Upper lobe of left lung (tissue), 6 donors: Measurements from ENCODE around the gene PRCD. TPM values are rescaled to one million over a fixed set of nuclear protein-coding genes. Genes with fewer than 3 reads are reported as not detected.

Experiments
- ATAC-seq, 2 donors: fragments of 200-7000 bp; cut with Tn5 transposase; one replicate each; pipeline ENCODE4 v1.9.1; 2022; ENCODE audit warnings: mild to moderate bottlenecking in 2 of 2, moderate library complexity in 2 of 2; ENCODE audit not compliant: low FRiP score in 2 of 2
- DNase-seq, 2 donors: peaks; one replicate each; pipeline ENCODE4 v3.0.0-alpha.2; 2019 to 2020
- H3K27ac ChIP-seq, 4 donors: fragments of 200-600 bp; sonication (generic); one replicate each; pipeline ENCODE4 v1.5.1; 2016 to 2019
- H3K27me3 ChIP-seq, 4 donors: fragments of 200-600 bp; sonication (generic); one replicate each; pipeline ENCODE4 v1.5.1; 2017 to 2019
- H3K36me3 ChIP-seq, 4 donors: fragments of 200-600 bp; sonication (generic); one replicate each; pipeline ENCODE4 v1.5.1; 2016 to 2019
- H3K4me1 ChIP-seq, 4 donors: fragments of 200-600 bp; sonication (generic); one replicate each; pipeline ENCODE4 v1.5.1; 2018 to 2019
- H3K4me3 ChIP-seq, 4 donors: fragments of 200-600 bp; sonication (generic); one replicate each; pipeline ENCODE4 v1.5.1; 2017 to 2019; ENCODE audit warnings: mild to moderate bottlenecking in 2 of 4, moderate library complexity in 1 of 4
- H3K9me3 ChIP-seq, 4 donors: fragments of 200-600 bp; sonication (generic); one replicate each; pipeline ENCODE4 v1.5.1; 2018 to 2019
- EP300 ChIP-seq, 4 donors: sonication (generic); formaldehyde crosslinking; IDR thresholded peaks; one replicate each; pipeline ENCODE4 v1.5.1; 2017; ENCODE audit warnings: antibody characterized with exemption in 4 of 4, control low read depth in 2 of 4
- POLR2A ChIP-seq, 4 donors: fragments of 450-650 bp; IDR thresholded peaks; one replicate each; pipeline ENCODE4 v1.5.1; 2016 to 2017; ENCODE audit warnings: antibody characterized with exemption in 4 of 4, mild to moderate bottlenecking in 2 of 4
- POLR2AphosphoS5 ChIP-seq, 2 donors: sonication (generic); formaldehyde crosslinking; IDR thresholded peaks; one replicate each; pipeline ENCODE4 v1.5.1; 2017; ENCODE audit warnings: antibody characterized with exemption in 2 of 2
- WGBS, 2 donors: methylation state at CpG; one replicate each; pipeline ENCODE4 v1.1.5; 2017 to 2018; 5-methylcytosine and 5-hydroxymethylcytosine counted together
- total RNA-seq, 6 donors: library from RNA; depleted of rRNA in 4 of 6; stranded (reverse); fragments of >200 nt in 4 of 6; gene quantifications; one replicate each; pipeline versions ENCODE4 v1.1.0 to v1.2.1, GENCODE V29; 2016 to 2021
- TF ChIP-seq, protein P1 (sequence below), 6 experiments: fragments of 450-650 bp in 4 of 6; fragments of 200-600 bp in 2 of 6; sonication (generic) in 2 of 6; IDR thresholded peaks; one replicate each; pipeline ENCODE4 v1.5.1; 2016 to 2019; ENCODE audit warnings: antibody characterized with exemption in 6 of 6
- donor health status: DM: no; HTN: no; CAD: no; lungs with moderate emphysema.
- donor health status: DM: no; HTN: yes; CAD: no; lungs with severe emphysema.

PRCD gene
- total RNA-seq, 6 donors from 2014 or later: 3.0 to 13.9 (median 7.2) TPM; not detected in 1

DNA sequence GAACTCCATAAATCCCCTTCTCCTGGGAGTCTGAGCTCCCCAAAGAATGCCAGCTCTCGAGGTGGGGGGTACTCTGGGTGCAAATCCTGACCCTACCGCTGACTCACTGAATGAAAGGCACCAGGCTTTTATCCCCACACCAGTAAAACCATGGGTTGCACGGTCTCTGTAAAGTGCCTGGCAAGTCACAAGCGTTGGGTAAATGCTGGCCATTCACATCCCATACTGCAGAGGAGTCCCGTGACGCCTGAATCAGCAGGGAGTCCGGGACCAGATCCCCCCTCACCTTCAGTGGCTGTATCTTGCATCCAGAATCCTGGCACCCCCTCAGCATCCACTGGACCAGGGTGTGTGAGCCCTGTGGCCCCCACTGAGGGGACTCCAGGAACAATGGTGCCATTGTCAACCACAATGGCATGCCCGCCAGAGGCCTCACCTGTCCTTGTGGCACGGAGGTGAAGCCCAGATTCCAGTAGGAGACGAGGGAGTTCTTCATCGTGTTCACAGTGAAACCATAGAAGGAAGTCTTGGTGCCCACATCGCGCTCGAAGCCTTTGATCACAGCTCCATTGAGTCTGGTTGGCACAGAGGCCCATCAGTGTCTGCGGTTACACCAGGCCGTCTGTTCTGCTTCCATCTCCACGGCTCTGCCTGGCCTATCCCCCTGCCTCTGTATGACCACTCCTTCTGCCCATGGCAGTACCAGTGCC, 32.5 kb downstream of the PRCD start:
- ATAC-seq (no peak), DNase-seq (no peak)
- peaks cover 6 to 10% (median 8%) of the 10 kb centered on the region in 4 donors for H3K4me1 ChIP-seq
- H3K27me3 ChIP-seq: no peaks in the 10 kb centered on the region
- H3K4me3 ChIP-seq: no peak overlapping the region
- no peaks in the 10 kb centered on the region for H3K9me3 ChIP-seq
- no peak overlapping the region for H3K27ac ChIP-seq
- H3K36me3 ChIP-seq: peaks cover 0 to 1% (median 0%) of the 10 kb centered on the region in 4 donors
- TF ChIP-seq, protein P1, sequence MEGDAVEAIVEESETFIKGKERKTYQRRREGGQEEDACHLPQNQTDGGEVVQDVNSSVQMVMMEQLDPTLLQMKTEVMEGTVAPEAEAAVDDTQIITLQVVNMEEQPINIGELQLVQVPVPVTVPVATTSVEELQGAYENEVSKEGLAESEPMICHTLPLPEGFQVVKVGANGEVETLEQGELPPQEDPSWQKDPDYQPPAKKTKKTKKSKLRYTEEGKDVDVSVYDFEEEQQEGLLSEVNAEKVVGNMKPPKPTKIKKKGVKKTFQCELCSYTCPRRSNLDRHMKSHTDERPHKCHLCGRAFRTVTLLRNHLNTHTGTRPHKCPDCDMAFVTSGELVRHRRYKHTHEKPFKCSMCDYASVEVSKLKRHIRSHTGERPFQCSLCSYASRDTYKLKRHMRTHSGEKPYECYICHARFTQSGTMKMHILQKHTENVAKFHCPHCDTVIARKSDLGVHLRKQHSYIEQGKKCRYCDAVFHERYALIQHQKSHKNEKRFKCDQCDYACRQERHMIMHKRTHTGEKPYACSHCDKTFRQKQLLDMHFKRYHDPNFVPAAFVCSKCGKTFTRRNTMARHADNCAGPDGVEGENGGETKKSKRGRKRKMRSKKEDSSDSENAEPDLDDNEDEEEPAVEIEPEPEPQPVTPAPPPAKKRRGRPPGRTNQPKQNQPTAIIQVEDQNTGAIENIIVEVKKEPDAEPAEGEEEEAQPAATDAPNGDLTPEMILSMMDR (IDR thresholded peaks at IDR 0.05): no peak
- TF ChIP-seq POLR2AphosphoS5 (IDR thresholded peaks at IDR 0.05): no peak
- no peak for TF ChIP-seq EP300 (IDR thresholded peaks at IDR 0.05)
- TF ChIP-seq POLR2A (IDR thresholded peaks at IDR 0.05): no peak
- WGBS, 2 donors: 91 to 94% methylated on average over 10 to 16 of the region's 17 CpGs

DNA sequence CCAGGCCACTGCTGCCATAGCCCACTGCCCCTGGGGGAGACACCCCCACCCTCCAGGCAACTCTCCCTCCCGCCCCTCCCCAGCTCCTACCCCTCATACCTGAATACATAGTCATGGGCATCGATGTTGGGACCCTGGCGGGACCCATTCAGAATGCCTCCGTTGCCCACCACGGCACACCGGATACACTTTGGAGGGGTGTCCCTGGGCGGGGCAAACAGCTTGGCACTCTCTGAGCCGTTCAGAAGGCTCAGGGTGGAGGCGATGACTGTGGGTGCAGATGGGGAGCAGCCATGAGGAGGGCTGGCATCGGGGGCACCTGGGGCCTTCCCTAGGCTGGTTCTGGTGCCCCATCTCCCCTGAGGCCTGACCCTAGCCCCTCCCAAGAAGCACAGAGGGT, 33.3 kb downstream of the PRCD start:
- H3K4me3 ChIP-seq: no peak overlapping the region
- H3K9me3 ChIP-seq: no peaks in the 10 kb centered on the region
- H3K4me1 ChIP-seq: peaks cover 0 to 3% (median 2%) of the 10 kb centered on the region in 4 donors
- TF ChIP-seq, protein P1 (IDR thresholded peaks at IDR 0.05): no peak
- no peak for TF ChIP-seq EP300 (IDR thresholded peaks at IDR 0.05)
- no peak for TF ChIP-seq POLR2AphosphoS5 (IDR thresholded peaks at IDR 0.05)
- TF ChIP-seq POLR2A (IDR thresholded peaks at IDR 0.05): no peak
- no peak for DNase-seq
- ATAC-seq: no peak
- no peaks in the 10 kb centered on the region for H3K36me3 ChIP-seq
- no peaks in the 10 kb centered on the region for H3K27me3 ChIP-seq
- 93 to 97% methylated on average over 8 to 10 of the region's 10 CpGs for WGBS, 2 donors
- H3K27ac ChIP-seq: no peak overlapping the region

DNA sequence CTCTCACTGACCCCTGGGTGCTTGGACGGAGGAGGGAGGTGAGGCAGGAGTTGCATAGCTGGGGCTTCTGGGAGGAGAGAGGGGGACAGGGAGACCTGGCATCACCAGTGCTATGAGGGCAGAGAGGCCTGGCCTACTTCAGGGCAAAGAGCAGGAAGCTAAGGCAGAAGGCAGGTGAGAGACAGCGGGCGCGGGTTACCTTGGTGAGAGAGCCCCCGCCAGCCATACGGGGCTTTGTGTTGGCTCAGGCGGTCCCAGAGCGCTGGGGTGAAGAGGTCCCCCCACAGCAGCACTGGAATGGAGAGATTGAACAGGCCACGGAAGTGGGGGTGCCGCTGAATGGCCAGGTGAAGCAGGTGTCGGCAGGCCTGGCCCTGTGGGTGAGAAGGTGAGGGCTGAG, 34.3 kb downstream of the PRCD start:
- Histone ChIP-seq H3K36me3 (no peaks in the 10 kb centered on the region), H3K4me1 (no peaks in the 10 kb centered on the region), H3K27me3 (no peaks in the 10 kb centered on the region), H3K9me3 (no peaks in the 10 kb centered on the region), H3K4me3 (no peak overlapping the region), H3K27ac (no peak overlapping the region)
- ATAC-seq: peak in 1 of 2 donors; percentile 6
- TF ChIP-seq, protein P1 (IDR thresholded peaks at IDR 0.05): no peak
- TF ChIP-seq POLR2A (IDR thresholded peaks at IDR 0.05) (no peak), POLR2AphosphoS5 (IDR thresholded peaks at IDR 0.05) (no peak), EP300 (IDR thresholded peaks at IDR 0.05) (no peak)
- WGBS, 2 donors: 92 to 97% methylated on average over 9 to 11 of the region's 11 CpGs
- DNase-seq: no peak

DNA sequence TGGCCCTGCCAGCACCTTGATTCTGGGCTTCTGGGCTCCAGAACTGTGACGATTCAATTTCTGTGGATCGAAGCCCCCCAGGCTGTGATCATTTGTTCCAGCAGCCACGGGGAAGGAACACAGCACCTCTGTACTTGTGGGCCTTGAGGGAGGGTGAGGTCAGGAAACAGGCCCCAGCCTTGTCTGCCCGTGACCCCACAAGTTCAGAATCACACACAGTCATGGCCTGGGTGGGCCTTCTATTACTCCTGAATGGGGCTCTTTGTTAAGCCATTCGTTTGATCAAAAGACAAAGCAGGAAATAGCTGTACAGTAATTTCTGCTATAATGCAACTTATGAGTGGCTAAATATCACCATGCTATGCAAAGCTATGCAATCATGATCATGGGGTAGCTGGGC, 35.7 kb downstream of the PRCD start:
- ATAC-seq (no peak), DNase-seq (no peak)
- WGBS, 2 donors: 77 to 89% methylated on average over 3 to 5 of the region's 5 CpGs
- H3K27me3 ChIP-seq: no peaks in the 10 kb centered on the region
- no peak overlapping the region for H3K27ac ChIP-seq
- no peaks in the 10 kb centered on the region for H3K9me3 ChIP-seq
- H3K36me3 ChIP-seq: no peaks in the 10 kb centered on the region
- no peak overlapping the region for H3K4me3 ChIP-seq
- H3K4me1 ChIP-seq: no peaks in the 10 kb centered on the region
- TF ChIP-seq EP300 (IDR thresholded peaks at IDR 0.05): no peak
- TF ChIP-seq, protein P1 (IDR thresholded peaks at IDR 0.05): no peak
- TF ChIP-seq POLR2AphosphoS5 (IDR thresholded peaks at IDR 0.05): no peak
- no peak for TF ChIP-seq POLR2A (IDR thresholded peaks at IDR 0.05)

DNA sequence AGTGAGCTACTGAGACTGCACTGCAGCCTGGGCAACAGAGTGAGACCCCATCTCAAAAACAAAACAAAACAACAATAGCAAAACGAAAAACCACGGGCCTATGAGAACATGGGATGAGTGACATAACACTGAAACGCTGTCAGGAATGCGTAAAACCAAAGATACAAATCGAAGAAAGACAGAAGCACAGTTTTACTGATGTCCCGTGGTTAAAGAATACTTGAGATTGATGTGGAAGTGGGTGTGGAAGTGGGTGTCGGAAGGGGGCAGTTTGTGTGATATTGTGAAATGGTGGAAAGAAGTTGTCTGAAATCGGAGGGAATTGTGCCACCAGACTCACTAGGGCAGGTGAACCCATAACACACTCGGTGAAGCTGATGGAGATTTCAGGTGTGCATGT, 36.3 kb downstream of the PRCD start:
- H3K9me3 ChIP-seq: no peaks in the 10 kb centered on the region
- no peak overlapping the region for H3K4me3 ChIP-seq
- 86 to 91% methylated on average over 9 of the region's 9 CpGs for WGBS, 2 donors
- no peak for DNase-seq
- no peak for ATAC-seq
- H3K27me3 ChIP-seq: no peaks in the 10 kb centered on the region
- no peaks in the 10 kb centered on the region for H3K36me3 ChIP-seq
- H3K27ac ChIP-seq: no peak overlapping the region
- no peaks in the 10 kb centered on the region for H3K4me1 ChIP-seq
- TF ChIP-seq, protein P1 (IDR thresholded peaks at IDR 0.05): no peak
- TF ChIP-seq POLR2A (IDR thresholded peaks at IDR 0.05) (no peak), POLR2AphosphoS5 (IDR thresholded peaks at IDR 0.05) (no peak), EP300 (IDR thresholded peaks at IDR 0.05) (no peak)
